Femur (tissue), 1 donor: ENCODE results near the gene DUOX1.

ENCODE experiments used
- DNase-seq: peaks from one replicate; pipeline ENCODE4 v3.0.0-alpha.2; 2017

DUOX1 gene

GRCh38 chr15:45143946-45144345 is 14.2 kb downstream of the DUOX1 start:
- DNase-seq: no peak

GRCh38 chr15:45144775-45145174 is 15.0 kb downstream of the DUOX1 start:
- DNase-seq: no peak

GRCh38 chr15:45146405-45146804 is 16.6 kb downstream of the DUOX1 start:
- DNase-seq: no peak

- DNase-seq: no peak
Observed at GRCh38 chr15:45147606-45148005, 17.8 kb downstream of the DUOX1 start.

- no peak for DNase-seq
Observed at GRCh38 chr15:45148076-45149059, 18.6 kb downstream of the DUOX1 start.

GRCh38 chr15:45149060-45149459 is 19.3 kb downstream of the DUOX1 start:
- DNase-seq: no peak

GRCh38 chr15:45150481-45150880 is 20.7 kb downstream of the DUOX1 start:
- no peak for DNase-seq

- no peak for DNase-seq
Observed at GRCh38 chr15:45150997-45151396, 21.2 kb downstream of the DUOX1 start.

- DNase-seq: no peak
Observed at GRCh38 chr15:45151998-45152828, 22.4 kb downstream of the DUOX1 start.

GRCh38 chr15:45155739-45156138 is 25.9 kb downstream of the DUOX1 start:
- DNase-seq: no peak

- DNase-seq: no peak
Observed at GRCh38 chr15:45156744-45157455, 27.1 kb downstream of the DUOX1 start.

- no peak for DNase-seq
Observed at GRCh38 chr15:45157974-45158373, 28.2 kb downstream of the DUOX1 start.

- DNase-seq: no peak
Observed at GRCh38 chr15:45161666-45162065, 31.9 kb downstream of the DUOX1 start.

- DNase-seq: peak; percentile 87
Observed at GRCh38 chr15:45162771-45163507, 33.1 kb downstream of the DUOX1 start.

- DNase-seq: no peak
Observed at GRCh38 chr15:45163508-45163856, 33.7 kb downstream of the DUOX1 start.

- DNase-seq: no peak
Observed at GRCh38 chr15:45164914-45165313, 35.1 kb downstream of the DUOX1 start.

GRCh38 chr15:45165536-45165935 is 35.7 kb downstream of the DUOX1 start:
- DNase-seq: no peak

- peak; percentile 91 for DNase-seq
Observed at GRCh38 chr15:45166834-45167630, 37.2 kb downstream of the DUOX1 start.

- DNase-seq: no peak
Observed at GRCh38 chr15:45167631-45168205, 37.9 kb downstream of the DUOX1 start.

- no peak for DNase-seq
Observed at GRCh38 chr15:45168286-45168685, 38.5 kb downstream of the DUOX1 start.
